ENCODE measurements around the gene ARHGEF11. TPM values are rescaled to one million over a fixed set of nuclear protein-coding genes. Genes with fewer than 3 reads are reported as not detected.

The ARHGEF11 gene
- total RNA-seq, 2 donors from 2014 or later = 35.2 to 43.3 TPM

DNA sequence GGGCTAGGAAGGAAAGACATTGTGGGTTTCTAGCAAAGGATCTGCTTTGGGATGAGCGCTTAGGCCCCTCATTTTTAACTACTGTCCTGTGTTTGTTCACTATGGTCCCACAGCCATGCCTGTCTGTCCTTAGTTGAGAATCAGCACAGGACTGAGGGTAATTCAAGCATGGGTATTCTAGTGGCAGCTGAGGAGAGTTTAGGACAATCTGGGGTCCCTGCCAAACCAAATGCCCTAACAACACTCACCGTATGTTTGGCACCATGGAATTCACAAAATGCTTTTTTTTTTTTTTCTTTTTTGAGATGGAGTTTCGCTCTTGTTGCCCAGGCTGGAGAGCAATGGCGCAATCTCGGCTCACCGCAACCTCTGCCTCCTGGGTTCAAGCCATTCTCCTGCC, 10.4 kb downstream of the ARHGEF11 start:
- TF ChIP-seq, protein P1, sequence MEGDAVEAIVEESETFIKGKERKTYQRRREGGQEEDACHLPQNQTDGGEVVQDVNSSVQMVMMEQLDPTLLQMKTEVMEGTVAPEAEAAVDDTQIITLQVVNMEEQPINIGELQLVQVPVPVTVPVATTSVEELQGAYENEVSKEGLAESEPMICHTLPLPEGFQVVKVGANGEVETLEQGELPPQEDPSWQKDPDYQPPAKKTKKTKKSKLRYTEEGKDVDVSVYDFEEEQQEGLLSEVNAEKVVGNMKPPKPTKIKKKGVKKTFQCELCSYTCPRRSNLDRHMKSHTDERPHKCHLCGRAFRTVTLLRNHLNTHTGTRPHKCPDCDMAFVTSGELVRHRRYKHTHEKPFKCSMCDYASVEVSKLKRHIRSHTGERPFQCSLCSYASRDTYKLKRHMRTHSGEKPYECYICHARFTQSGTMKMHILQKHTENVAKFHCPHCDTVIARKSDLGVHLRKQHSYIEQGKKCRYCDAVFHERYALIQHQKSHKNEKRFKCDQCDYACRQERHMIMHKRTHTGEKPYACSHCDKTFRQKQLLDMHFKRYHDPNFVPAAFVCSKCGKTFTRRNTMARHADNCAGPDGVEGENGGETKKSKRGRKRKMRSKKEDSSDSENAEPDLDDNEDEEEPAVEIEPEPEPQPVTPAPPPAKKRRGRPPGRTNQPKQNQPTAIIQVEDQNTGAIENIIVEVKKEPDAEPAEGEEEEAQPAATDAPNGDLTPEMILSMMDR (IDR thresholded peaks at IDR 0.05) = no peak
- Histone ChIP-seq H3K36me3 (no peaks in the 10 kb centered on the region), H3K27me3 (no peaks in the 10 kb centered on the region), H3K27ac (no peak overlapping the region), H3K4me3 (no peak overlapping the region), H3K9me3 (no peaks in the 10 kb centered on the region), H3K9ac (ENCODE audit: low read depth in 2 of 2, low read length in 2 of 2) (no peak overlapping the region), H3K4me1 (no peaks in the 10 kb centered on the region)
- intact Hi-C loops (cut with DNase I) = no loop called here
- DNase-seq = no peak

DNA sequence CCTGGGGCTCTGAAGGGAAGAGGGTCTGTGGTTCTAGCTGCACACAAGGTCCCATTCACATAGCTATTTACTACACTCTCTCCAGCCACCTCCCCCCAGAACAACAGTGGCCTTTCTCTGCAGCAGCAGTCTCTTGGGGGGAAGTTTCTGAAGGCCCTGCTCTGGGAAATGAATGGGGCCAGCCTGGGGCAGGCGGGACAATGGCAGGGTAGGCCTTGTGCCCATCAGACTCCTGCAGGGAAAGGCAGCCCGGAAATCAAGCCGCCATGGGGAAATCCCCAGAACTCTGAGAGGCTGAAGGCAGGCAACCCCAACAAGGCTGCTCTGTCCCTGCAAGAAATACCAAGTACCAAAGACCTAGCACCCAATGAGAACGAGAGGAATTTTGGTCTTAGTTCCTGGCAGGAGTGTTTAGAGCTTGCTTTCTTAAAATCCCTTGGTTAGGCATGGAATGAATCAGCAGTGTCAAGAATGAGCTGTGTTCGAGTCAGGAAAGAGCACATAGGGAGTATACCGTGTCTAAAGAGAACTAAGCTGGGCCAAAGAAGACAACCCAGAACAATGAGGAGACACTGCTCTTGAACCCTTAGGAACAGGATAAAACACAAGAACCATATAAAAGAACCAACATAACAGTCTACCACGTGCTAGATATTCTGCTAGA, 11.3 kb downstream of the ARHGEF11 start:
- H3K27ac ChIP-seq = no peak overlapping the region
- DNase-seq = no peak
- no peaks in the 10 kb centered on the region for H3K36me3 ChIP-seq
- H3K9me3 ChIP-seq = no peaks in the 10 kb centered on the region
- TF ChIP-seq, protein P1 (IDR thresholded peaks at IDR 0.05) = no peak
- no peaks in the 10 kb centered on the region for H3K4me1 ChIP-seq
- no peak overlapping the region for H3K4me3 ChIP-seq
- H3K27me3 ChIP-seq = no peaks in the 10 kb centered on the region
- H3K9ac ChIP-seq (ENCODE audit: low read depth in 2 of 2, low read length in 2 of 2) = no peak overlapping the region
- intact Hi-C loops (cut with DNase I) = no loop called here

DNA sequence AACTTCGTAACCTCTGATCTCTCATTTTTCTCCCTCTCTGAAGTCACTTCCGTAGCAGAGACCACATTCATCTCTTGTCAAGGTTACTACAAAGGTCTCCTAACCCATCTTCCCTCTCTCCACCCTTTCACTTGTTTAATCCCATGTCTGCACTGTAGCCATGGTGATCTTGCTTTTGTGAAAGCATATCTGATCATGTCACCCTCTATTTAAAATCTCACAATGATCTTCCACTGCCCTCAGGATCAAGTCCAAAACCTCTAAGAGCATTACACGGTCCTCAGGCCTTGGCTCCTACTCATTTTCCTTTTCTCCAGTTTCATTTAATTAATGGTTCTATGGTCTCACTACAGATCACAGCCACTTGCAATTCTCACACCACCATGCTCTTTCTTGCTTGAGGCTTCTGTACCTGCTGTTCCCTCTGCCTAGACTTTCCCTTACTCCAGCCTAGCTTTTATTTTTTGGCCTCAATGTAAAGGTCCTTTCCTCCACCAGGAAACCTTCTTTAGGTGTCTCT, 12.1 kb downstream of the ARHGEF11 start:
- no peak overlapping the region for H3K9ac ChIP-seq (ENCODE audit: low read depth in 2 of 2, low read length in 2 of 2)
- no peaks in the 10 kb centered on the region for H3K27me3 ChIP-seq
- no peak for DNase-seq
- H3K36me3 ChIP-seq = no peaks in the 10 kb centered on the region
- no peak overlapping the region for H3K4me3 ChIP-seq
- TF ChIP-seq, protein P1 (IDR thresholded peaks at IDR 0.05) = no peak
- intact Hi-C loops (cut with DNase I) = no loop called here
- no peak overlapping the region for H3K27ac ChIP-seq
- H3K4me1 ChIP-seq = no peaks in the 10 kb centered on the region
- H3K9me3 ChIP-seq = no peaks in the 10 kb centered on the region

DNA sequence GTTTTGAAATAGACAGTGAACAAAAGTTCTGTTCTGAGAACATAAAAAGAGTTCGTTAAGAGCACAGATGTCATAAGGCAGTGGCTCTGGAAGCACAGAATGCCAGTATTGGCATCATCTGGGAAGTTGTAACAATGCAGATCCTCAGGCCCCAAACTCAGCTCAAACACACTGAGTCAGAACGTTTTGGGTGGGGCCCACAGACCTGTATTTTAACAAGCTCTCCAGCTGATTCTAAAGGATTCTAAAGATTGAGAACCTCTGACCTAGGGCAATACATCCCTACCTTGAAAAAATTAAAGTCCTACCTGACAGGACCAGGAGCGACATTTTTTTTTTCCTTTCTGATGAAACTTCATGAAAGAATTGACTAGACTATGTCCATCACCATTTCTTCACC, 13.2 kb downstream of the ARHGEF11 start:
- DNase-seq = no peak
- TF ChIP-seq, protein P1 (IDR thresholded peaks at IDR 0.05) = no peak
- Histone ChIP-seq H3K9me3 (no peaks in the 10 kb centered on the region), H3K4me1 (no peaks in the 10 kb centered on the region), H3K27me3 (no peaks in the 10 kb centered on the region), H3K9ac (ENCODE audit: low read depth in 2 of 2, low read length in 2 of 2) (no peak overlapping the region), H3K4me3 (no peak overlapping the region), H3K27ac (no peak overlapping the region), H3K36me3 (no peaks in the 10 kb centered on the region)
- intact Hi-C loops (cut with DNase I) = no loop called here

DNA sequence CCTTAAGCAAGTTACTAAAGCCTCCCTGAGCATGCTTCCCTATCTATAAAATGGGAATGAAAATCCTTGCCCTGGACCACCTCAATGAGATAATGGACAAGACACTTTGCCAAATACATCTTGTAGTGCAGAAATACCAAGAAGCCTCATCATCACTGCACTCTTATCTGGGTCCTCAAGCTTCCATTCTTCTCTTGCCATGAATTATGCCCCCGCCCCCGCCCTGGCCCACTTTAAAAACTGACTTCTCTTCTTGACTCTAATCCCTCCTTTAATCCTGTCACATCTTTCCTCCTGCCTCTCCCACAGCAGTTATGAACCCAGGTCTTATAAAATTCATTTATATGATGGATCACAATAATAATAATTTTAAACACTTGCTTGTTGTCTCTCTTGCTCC, 14.8 kb downstream of the ARHGEF11 start:
- H3K9me3 ChIP-seq = no peaks in the 10 kb centered on the region
- no peak overlapping the region for H3K9ac ChIP-seq (ENCODE audit: low read depth in 2 of 2, low read length in 2 of 2)
- H3K4me1 ChIP-seq = no peaks in the 10 kb centered on the region
- H3K36me3 ChIP-seq = no peaks in the 10 kb centered on the region
- no peak for DNase-seq
- H3K27me3 ChIP-seq = no peaks in the 10 kb centered on the region
- TF ChIP-seq, protein P1 (IDR thresholded peaks at IDR 0.05) = no peak
- no peak overlapping the region for H3K27ac ChIP-seq
- no peak overlapping the region for H3K4me3 ChIP-seq
- intact Hi-C loops (cut with DNase I) = no loop called here

All from colonic mucosa (tissue), 4 donors.